OCI-LY7 (cell line): ENCODE data around the gene GATA5.

Experiments used
- EZH2phosphoT487 ChIP-seq: fragments of 200-600 bp; sonication (generic); IDR thresholded peaks from 2 replicates; pipeline ENCODE4 v1.6.1; 2018; ENCODE audit warnings: low read depth, borderline replicate concordance, mild to moderate bottlenecking, mixed run types, antibody characterized with exemption, low read length, moderate library complexity, mixed read lengths
- TF ChIP-seq, protein P1 (sequence below): fragments of 200-600 bp; sonication (generic); conservative IDR thresholded peaks from 2 replicates; pipeline ENCODE4 v1.5.1; 2014; ENCODE audit warnings: mild to moderate bottlenecking, antibody characterized with exemption, low read length, moderate library complexity, mixed read lengths

DNA sequence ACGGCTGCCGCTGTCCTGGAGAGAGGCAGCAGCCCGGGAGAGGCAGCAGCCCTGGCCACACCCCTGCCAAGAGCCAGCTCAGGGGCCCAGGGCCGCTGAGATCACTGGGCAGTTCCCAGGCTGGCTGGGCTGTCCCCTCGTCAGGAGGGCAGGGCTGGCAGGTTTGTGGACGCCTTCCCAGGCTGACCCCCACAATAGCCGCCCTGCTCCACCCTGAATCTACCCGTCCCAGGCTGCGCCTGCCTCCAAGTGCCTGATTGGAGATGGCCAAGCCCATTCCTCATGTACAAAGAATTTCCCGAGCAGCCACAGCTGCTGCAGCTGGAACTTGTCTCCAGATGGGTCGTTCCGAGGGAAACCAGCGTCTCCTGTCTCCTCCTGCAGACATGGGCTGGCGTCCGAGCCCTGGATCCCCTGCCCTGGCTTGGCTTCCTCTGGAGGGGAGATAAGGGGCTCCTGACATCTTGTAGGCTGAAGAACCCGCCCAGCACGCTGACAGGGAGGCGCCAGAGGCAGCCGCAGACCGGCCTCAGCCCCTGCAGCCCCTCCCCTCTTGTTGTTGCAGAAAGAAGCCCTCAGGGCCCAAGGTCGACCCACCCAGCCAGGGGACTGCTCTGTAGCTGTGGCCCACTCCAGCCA lies 9.4 kb upstream of the GATA5 start:
- TF ChIP-seq, protein P1, sequence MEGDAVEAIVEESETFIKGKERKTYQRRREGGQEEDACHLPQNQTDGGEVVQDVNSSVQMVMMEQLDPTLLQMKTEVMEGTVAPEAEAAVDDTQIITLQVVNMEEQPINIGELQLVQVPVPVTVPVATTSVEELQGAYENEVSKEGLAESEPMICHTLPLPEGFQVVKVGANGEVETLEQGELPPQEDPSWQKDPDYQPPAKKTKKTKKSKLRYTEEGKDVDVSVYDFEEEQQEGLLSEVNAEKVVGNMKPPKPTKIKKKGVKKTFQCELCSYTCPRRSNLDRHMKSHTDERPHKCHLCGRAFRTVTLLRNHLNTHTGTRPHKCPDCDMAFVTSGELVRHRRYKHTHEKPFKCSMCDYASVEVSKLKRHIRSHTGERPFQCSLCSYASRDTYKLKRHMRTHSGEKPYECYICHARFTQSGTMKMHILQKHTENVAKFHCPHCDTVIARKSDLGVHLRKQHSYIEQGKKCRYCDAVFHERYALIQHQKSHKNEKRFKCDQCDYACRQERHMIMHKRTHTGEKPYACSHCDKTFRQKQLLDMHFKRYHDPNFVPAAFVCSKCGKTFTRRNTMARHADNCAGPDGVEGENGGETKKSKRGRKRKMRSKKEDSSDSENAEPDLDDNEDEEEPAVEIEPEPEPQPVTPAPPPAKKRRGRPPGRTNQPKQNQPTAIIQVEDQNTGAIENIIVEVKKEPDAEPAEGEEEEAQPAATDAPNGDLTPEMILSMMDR = no peak
- TF ChIP-seq EZH2phosphoT487 = no peak
